SKM-1 (cell line): Measurements from ENCODE around the gene PABPN1L.

ENCODE experiments used
- DNase-seq: peaks from one replicate; lab custom pipeline; 2025; ENCODE audit not compliant: unreplicated experiment; lab: John Stamatoyannopoulos, UW

Gene PABPN1L

DNA sequence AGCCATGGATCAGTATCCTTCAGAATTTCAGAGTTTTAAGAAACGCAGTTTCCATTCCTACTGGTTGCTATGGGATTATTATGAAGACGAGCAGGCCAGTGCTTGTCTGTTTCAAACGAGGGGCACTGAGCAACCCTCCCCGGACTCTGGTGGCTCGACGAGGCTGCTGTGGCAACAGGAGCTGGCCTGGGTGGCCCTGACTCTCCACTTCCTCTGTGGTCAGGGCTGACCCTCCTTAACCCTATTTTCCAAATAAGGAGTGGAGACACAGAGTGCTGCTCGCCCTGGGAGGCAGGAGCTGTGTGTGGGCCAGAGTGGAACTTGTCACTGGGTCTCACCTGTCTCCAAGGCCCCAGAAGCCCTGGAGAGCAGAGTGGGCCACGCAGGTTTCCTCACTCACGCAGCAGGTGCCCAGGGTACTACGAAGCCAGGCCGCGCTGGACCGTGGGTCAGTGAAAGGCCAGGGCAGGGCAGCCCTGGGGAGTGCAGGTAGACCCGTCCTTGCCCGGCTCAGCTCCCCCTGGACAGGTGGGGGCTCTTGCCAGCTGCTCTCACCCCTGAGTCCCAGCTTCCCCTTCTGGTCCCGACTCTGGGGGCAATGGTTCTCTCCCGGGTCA is 13.0 kb downstream of the PABPN1L start:
- peak; percentile 30 for DNase-seq

DNA sequence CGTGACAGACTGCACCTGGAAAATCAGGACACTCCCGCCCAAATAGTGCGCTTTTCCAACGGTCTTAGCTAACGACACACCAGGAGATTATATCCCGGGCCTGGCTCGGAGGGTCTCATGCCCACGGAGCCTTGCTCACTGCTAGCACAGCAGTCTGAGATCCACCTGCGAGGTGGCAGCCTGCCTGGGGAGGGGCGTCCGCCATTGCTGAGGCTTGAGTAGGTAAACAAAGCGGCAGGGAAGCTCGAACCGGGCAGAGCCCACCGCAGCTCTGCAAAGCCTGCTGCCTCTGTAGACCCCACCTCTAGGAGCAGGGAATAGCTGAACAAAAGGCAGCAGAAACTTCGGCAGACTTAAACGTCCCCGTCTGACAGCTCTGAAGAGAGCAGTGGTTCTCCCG is 14.8 kb downstream of the PABPN1L start:
- DNase-seq: no peak

DNA sequence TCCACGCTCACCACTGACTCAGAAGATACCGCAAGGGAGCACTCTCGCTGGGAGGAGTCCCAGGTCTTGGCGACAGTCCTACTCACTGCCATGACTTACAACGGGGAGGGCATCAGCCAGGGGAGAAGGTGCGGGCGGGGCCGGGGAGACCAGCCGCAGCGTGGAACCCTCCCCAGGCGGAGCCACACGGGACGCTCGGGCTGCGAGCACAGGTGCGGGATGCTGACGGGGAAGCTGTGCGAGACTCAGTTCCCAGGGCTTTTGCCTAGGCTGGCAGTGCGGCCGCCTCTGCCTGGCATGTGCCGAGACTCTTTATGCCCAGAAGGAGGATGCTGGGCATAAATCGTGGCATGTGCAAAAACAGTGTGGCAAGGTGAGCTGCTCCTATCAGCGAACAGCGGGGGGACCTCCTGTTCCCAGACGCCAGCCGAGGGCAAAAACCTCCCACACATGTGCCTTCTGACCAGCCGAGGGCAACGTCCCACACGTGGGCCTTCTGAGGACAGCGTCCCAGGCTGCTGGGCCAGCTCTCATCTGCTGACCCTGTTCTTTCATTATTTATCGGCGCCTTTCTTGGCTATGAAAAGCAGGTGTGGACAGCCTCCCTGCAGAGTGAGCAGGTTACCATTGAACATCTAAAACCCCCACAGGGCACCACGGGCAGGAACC is 15.8 kb downstream of the PABPN1L start:
- no peak for DNase-seq

DNA sequence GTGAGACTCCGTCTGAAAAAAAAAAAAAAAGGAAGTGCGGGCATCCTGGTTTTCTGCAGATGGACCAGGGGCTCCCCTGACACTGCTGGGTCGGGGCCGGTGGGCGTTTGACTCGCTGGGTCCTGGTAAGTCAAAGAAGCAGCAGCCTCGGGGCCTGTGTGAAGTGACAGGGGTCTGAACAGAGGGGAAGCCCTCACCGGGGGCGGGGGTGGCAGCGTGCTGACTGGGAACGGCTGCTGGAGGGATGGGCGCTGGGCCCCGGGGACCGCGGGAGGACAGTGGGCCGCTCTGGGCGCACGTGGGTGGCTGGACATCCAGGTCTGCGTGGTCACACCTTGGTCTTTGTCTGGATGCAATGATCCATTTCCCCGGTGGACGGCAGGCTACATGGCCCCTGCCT is 17.9 kb downstream of the PABPN1L start:
- no peak for DNase-seq

DNA sequence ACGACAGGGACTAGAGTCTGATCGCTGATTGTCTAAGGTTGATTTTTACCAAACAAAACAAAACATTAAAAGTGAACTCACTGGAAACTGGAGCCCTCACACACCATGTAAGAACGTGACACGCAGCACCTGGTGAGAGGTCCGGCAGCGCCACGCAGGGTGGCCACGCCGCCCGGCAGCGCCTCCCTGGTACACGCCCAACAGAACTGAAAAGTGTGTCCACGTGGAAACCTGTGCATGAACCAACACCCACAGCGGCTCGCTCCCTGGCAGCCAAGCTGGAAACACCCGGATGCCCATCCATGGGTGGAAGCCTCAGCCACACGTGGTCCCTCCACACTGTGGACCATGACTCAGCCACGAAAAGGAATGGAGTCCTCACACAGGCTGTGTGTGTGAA is 18.8 kb downstream of the PABPN1L start:
- no peak for DNase-seq

DNA sequence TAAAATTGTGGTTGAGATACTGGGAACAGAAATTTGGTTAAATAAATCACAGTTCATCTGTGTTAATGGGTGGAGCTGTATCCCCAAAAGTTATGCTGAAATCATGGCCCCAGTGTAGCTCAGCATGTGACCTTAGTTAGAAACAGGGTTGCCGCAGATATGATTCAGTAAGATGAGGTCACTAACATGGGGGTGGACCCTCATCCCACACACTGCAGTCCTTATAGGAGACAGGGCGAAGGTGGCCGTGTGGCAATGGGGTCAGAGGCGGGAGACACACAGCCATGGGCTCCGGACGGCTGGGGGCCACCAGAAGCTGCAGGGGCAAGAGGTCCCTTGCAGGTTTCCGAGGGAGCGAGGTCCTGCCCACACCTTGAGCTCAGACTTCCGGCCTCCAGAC is 20.4 kb downstream of the PABPN1L start:
- no peak for DNase-seq

DNA sequence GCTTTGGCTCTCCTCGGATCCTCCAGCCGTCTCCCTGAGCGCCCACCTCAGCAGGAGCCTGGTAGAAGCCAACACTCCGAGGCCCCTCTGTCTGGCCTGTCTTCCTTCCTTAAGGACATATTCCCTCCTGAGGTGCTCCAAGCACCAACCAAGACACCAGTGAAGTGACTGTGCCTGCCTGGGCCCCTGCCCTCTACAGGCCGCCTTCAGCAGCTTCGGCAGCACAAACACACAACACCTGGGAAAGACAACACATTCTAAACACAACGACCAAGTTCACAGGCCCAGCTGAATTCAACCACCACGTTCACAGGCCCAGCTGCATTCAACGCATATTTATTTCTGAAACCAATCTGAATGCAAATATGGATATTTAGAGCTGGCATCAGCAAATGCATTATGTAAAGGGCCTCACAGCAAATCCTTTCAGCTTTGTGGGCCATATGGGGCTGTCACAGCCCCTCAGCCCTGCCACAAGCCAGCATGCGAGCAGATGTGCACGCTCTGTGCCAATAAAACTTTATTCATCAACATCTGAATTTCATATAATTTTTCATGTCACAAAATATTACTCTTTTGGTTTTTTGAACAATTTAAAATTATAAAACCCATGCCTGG is 21.9 kb downstream of the PABPN1L start:
- no peak for DNase-seq

DNA sequence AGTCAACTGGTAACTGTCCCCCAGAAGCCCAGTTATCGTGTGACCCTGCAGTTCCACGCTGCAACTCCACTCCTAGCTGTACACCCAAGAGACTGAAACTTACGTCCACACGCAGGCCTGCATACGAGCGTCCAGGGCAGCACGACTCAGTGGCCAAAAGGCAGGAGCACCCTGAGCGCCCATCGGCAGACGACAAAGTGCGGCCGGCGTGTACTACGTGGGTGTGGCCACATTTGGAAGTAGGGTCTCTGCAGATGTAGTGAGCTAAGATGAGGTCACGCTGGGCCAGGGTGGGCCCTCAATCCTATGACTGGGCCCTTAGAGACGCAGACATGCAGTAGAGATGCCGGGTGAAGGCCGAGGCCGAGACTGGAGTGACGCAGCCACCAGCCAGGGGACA is 23.2 kb downstream of the PABPN1L start:
- no peak for DNase-seq

DNA sequence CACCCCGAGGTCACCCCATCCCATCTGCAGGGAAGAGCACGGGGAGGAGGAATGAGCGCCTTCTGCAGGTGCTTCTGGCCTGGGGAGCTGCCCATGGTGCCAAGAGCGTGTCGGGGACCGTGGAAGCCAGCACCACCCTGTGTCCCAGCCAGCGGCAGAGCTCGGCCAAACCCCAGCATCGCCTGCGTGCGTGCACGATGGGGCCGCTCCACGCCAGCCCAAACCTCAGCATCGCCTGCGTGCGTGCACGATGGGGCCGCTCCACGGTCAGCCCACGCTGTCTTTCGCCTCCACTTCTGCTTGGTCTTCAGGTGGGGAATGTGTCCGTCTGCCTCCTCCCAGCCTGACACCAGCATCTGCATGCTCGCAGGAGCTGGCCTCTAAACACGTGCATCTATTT is 23.7 kb downstream of the PABPN1L start:
- DNase-seq: no peak

DNA sequence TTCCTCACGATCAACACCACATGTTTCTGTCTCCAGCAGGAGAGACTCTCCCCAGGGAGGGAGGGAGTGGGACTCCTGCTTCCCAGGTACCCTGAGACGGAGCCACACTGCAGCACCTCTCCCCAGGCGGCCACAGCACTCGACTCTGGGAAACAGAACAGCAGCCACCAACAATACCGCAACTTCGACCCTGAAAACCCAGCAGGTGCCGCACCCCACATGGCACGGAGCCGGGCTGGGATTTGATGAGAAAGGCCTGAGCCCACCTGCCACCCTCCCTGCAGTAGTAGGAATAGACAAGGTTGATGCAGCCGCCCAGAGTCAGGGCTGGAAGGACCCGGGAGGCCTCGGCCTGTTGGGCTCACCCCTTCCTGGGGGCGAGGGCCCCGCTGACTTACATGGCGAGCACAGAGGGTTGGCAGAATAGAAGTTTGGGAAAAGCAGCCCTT is 24.1 kb downstream of the PABPN1L start:
- DNase-seq: no peak

DNA sequence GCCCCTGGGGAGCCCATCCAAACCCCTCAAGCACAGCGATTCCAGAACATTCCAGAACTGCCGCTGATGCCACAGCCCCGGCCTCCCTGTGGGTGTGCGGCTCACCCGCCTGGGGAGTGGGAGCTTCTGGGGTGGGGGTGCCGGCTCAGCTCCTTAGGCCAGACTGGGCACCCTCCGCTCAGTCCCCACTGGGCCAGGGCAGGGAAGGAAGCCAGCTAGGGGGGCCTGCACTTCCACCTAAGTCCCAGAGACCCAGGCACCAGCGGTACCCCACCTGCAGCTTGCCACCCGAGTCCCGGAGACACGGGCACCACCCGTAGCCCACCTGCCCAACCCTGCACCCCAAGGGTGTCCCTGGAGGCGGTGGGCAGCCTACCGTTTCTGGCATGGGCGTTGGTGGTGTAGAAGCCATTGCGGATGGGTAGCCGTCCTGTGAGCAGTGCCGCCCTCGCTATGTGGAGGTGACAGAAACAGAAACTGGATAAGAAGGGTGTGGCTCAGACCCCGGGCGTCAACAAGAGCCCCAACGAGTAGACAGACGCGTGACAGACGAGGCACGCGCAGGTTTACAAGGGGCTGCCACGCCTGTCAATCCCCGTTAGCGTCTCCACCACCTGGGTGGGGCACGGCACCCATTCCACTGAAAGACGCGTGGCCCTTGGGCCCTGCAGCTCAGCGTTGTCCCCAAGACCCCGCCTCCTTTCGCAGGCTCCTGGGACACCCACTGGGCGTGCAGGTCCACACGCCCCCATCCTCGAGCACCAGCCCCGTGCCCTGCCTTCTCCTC is 24.7 kb downstream of the PABPN1L start:
- no peak for DNase-seq

DNA sequence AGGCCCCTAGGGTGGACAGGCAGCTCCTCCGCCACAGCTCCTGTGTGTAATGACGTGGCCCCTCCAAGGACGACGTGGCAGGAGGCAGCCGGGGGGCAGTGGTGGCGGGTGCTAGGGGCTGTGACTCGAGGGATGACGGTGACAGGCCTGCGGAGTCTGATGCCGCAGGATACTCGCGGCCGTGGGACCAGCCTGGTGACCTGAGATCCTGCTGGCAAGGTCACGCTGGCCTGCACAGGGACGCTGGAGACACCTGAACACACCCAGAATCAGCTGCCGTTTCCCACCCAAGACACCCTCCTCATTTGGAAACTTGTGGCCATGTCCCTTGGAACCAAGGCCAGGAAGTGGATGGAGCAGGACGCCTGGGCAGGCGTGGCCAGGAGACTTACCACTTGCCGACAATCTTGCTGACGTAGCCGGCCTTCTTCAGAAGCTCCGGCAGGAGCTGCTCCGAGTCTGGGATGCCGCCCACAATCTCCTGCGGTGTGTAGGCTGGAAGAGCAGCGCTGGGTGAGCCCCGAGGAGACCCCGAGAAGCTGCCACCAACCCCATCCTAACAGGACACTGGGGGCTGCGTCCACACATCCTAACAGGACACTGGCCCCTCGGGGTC is 25.8 kb downstream of the PABPN1L start:
- DNase-seq: no peak

DNA sequence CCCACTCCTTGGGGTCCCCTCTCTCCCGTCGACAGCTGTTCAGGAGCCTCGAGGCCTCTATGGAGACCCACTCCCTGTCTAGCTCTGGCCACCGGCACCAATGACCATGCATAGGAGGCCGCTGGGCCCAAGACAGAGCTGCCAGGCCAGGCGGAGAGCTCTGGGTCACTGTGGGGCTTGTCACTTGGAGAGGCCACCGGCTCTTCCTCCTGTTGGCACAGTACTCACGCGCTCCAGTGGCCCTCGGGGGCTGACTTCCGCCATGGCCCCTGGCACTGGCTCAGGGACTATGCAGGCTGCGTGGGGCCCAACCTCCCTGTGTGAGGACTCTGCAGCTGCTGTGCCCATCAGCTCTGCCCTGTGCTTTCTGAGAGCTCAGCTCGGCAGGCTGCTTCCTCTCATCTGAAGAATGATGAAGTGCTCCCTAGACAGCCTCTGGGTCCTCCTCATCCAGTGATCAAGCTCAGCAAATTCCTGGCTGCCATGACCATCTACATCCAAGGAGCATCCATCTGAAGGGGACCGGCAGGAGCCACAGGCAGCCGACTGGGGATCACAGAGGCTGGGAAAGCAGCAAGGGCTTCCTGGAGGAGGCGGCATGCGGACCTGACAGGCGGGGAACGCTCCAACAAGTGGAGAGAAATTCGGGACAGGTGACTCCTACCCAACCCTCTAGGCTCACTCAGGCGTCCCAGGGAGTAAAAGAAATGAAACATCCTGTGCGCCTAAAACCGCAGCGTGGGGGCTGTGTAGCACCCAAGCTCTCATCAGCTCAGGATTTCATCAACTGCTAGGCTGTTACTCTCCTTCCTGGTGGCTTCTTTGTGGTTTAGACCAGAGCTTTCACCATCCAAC is 26.5 kb downstream of the PABPN1L start:
- DNase-seq: peak; percentile 96

DNA sequence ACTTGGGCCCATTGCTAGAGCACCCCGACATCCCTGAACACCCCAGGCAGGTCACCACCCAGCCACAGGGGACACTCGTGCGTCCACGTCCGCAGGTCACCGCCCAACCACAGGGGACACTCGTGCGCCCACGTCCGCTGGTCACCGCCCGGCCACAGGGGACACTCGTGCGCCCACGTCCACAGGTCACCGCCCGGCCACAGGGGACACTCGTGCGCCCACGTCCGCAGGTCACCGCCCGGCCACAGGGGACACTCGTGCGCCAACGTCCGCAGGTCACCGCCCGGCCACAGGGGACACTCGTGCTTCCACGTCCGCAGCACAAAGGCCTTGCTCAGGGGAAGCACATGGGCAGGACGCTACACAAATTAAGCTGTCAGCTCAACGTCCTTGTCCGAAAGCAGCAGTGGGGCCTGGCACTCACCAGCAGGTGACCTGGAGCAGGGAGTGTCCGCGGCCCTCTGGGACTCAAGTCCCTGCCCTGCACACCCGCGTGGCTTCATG is 27.4 kb downstream of the PABPN1L start:
- DNase-seq: no peak

DNA sequence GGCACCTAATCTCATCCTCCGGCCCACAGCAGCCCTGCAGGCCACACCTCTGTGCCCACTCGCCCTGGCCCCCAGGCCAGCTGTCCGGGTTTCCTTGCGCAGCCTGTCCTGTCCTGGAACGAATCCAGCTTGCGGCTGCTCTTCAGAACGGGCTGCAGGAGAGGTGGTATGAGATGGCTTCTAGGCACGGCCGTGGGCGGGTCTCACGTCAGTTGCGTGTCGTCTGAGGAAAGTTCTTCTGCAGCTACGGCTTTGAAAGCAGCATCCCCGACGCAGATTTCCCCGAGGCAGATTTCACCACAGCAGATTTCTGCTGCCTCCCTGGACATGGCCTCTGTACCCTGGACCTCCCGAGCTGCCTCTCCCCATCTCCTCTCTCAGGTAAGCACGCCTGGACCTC is 27.9 kb downstream of the PABPN1L start:
- no peak for DNase-seq

DNA sequence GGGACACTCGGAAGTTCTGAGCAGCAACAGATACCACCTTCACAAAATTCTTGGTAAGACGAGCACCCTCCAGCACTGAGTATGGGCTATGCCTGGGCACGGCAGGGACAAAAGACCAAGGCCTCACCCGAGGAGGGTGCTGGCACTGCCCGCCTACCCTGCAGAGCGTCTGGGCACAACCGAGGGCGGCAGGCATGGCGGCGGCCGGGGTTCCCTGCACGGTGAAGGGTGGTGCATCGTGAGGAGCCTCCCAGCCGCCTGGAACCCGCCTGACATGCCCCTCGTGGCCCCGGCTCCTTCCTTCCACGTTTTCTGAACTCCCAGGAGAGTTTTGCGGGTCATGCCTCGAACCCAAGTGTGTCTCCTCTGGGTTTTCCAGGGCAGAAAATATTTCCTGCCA is 28.7 kb downstream of the PABPN1L start:
- DNase-seq: no peak

DNA sequence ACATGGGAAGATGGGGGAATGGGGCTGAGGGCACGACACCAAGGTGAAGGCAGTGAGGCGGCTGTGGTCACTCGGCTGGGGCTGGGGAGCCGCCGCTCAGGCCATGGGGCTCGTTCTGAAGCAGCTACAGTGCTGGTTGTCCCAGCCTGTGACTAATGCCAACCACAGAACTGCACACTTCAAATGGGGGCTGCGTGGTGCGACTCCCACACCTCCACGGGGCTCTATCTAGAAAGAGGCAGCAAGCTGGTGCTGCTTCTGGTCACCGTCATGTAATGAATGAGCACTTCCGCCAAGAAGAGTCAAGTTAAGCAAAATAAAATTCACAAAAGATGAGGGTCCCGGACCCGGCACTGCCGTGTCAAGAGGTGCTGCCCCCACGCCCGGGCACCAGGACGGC is 29.7 kb downstream of the PABPN1L start:
- DNase-seq: no peak

DNA sequence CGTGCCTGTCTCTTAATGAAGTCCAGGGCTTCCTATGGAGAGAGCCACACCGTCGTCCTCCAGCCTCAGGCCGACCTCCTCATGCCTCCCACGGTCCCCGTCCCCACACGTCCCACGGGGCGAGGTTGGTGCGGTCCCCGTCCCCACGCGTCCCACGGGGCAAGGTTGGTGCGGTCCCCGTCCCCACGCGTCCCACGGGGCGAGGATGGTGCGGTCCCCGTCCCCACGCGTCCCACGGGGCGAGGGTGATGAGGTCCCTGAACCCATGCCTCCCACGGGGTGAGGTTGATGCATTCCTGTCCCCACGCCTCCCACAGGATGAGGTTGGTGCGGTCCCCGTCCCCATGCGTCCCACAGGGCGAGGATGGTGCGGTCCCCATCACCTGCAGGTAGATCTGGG is 30.6 kb downstream of the PABPN1L start:
- no peak for DNase-seq

DNA sequence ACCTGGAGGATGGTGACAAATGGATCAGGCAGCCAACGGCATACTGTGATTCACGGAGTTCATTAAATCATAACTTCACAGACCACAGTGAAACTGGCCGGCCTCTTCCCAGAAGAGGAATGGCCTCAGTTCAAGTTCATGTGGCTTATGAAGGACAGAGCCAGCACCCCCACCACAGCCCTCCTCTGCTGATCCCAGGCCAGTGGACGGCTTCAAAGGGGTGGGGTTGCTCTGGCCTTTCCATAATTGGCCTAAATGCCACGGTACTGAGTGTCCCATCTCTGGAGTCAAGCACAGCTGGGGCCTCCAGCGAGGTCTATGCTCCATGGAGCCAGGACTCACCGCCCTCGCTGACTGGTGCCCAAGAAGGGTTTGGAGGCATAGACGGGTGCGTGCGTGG is 31.1 kb downstream of the PABPN1L start:
- DNase-seq: no peak

DNA sequence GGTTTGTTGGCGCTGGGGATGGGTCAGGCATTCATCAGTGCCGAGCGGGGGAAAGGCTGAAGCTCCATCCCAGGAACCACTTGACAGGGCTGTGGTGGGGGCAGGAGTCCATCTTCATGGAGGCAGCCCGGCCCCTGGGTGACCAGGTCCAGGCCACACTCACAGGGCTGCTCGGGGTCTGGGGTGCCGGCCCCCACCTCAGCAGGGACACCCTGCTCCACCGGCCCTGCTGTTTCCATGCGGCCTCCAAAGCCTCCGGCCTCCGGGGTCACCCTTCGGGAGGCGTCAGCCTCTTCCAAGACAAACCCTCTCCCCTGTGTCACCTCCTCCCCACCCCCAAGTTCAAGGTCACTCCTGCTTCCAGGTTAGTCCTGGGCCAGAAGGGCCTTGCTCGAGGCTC is 31.8 kb downstream of the PABPN1L start:
- no peak for DNase-seq
